G401.6 (cell line): ENCODE results near the gene SAFB.
"Not testable (repeated sequence)": the region's sequence is repeated elsewhere in the genome, so short reads cannot be mapped to it uniquely, and the experiment has no call there.

Experiments
- FAIRE-seq: peaks from 2 replicates; lab custom pipeline; 2012; peaks lifted over from hg19 to GRCh38; lab: Jason Lieb, UNC

Gene SAFB

DNA sequence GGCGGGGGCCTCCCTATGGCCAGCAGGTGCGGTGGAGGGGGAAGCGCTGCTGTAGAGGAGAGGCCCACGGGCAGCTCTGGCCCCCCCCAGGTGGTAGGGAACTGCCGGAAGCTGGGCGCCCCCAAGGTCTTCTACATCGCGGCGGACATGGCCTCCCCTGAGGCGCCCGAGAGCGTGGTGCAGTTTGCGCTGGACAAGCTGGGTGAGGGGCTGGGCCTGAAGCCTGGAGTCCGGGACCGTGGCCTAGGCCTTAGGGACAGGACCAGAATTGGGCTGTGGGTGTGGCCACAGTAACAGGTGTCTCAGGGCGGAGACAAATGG lies 63.4 kb downstream of the SAFB start:
- no peak for FAIRE-seq

DNA sequence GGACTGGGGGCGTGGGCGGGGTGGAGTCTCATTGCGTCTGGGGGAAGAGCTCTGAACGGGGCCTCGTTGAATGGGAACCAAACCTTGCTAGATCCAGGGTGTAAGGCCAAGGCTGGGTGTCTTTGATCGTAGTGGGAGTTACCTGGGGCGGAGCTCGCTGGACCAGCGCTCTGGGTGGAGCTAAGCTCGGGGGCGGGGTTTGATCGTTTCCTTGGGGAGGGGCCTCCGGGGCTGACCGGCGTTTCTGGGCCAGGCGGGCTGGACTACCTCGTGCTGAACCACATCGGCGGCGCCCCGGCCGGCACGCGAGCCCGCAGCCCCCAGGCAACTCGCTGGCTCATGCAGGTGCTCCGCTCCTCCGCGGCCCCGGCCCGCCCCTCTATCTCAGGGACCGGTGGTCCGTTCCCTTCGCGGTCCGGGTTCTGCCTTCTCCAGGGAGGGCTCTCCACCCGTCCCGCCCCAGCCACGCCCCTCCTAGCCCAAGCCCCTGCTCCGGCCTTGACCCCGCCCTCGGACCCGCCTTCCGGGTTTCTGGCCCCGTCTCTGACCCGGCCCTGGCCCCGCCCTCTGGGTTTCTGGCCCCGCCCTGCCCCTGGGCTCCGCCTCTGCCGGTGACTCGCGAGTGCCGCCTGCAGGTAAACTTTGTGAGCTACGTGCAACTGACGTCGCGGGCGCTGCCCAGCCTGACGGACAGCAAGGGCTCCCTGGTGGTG lies 63.9 kb downstream of the SAFB start:
- FAIRE-seq, result peak; percentile 91

DNA sequence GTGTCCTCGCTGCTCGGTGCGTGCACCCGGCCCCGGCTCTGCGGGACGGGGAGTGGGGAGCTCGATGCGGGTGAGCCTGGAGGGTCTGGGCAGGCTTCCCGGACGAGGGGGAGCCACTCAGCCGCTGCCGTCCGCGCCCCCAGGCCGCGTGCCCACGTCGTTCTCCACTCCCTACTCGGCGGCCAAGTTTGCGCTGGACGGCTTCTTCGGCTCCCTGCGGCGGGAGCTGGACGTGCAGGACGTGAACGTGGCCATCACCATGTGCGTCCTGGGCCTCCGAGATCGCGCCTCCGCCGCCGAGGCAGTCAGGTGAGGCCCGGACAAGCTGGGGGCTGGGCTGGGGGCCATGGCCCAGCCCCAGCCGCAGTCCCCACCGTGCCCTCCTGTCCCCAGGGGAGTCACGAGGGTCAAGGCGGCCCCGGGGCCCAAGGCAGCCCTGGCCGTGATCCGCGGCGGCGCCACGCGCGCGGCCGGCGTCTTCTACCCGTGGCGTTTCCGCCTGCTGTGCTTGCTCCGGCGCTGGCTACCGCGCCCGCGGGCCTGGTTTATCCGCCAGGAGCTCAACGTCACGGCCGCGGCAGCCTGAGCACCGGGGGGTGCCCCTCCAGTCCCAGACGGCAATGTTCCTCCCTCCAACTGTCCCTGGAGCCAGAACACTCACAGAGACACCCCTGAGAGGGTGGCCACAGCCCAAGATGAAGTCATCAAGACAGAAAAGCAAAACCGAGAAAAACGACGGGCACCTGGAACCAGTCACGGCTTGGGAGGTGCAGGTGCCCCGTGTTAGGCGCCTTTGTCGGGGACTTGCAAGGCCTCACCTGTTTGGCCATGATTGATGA lies 64.7 kb downstream of the SAFB start:
- FAIRE-seq, result no peak

DNA sequence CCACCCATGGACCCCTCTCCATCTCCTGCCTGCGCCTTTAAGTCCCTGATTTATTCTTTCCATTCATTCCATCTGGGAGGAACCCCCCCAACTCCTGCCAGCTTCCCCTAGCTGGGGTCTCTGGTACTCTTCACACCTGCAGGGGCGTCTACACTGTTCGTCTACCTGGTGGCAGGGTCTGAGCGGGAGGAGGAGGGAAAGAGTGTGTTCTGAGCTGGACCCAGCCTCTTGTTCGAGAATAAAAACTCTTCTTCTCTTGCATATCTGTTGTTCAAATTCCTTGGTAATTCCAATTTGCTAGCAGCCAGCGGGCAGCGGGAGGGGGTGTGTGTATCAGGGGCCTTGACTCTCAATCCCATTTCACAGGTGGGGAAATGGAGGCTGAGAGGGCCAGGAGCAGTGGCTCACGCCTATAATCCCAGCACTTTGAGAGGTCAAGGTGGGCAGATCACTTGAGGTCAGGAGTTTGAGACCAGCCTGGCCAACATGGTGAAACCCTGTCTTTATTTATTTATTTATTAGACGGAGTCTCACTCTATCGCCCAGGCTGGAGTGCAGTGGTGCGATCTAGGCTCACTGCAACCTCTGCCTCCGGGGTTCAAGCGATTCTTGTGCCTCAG lies 65.5 kb downstream of the SAFB start:
- FAIRE-seq, result not testable (repeated sequence)

DNA sequence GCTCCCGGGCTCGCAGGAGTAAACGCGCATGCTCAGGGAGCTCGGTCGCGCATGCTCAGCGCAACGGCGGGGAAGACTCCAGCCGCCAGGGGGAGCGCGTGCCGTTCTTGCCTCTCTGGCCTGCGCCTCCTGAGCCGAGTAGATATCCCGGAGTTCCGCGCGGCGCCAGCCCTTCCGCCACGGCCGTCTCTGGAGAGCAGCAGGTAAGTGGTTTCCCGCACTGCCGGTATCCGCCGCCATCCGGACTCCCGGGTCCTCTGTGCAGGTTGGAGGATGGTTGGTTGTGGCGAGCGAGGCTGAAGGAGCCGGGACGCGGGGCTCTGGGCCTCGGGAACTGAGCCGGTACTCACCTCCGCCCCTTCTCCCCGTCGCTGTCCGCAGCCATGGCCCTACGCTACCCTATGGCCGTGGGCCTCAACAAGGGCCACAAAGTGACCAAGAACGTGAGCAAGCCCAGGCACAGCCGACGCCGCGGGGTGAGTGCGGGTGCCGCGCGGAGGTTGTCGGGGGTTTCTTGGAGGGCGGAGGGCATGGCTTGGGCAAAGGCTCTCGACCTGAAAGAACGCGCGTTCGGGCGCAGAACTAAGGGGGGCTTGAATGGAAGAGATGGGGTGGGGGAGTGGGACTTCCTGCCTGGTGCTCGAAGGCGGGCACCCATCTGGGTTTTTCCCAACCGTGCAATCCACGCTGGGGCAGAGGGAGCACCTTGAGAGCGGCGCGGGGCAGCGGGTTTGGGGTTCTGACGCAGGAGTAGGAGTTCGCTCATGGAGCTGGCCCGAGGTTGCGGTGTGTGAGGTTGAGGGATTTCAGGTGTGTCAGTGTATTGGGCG lies 67.5 kb downstream of the SAFB start, which contains the start of gene RPL36:
Gene RPL36, plus strand, starts transcription at position 171 of the 830 bp plus-strand sequence. Its CDS starts 213 bp downstream, at position 384.
- peak; percentile 65 for FAIRE-seq

- no peak for FAIRE-seq
Observed at GRCh38 chr19:5690955-5691821, 68.3 kb downstream of the SAFB start.

GRCh38 chr19:5691822-5692722 lies 69.2 kb downstream of the SAFB start:
- no peak for FAIRE-seq

DNA sequence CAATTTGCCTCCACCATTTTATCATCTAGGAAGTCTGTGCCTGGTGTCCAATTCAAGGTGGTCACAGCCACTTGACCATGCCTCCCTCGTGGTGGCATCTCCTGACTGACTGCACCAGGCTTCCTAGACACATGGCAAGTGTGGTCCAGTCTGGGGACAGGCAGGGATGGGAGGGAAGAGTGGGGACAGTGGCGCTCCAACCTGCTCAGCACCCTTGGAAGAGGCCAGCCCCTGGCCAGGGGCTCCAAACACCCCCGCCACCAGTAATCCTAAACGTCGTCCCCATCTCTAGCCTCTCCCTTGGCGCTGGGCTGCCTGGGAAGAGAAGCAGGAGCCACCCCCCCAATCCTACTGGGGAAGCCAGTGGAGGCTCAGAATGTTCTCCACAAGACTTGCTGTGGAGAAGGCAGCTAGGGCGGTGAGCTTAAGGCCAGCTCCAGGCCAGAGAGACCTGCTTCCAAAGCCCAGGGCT lies 69.9 kb downstream of the SAFB start:
- peak; percentile 87 for FAIRE-seq

DNA sequence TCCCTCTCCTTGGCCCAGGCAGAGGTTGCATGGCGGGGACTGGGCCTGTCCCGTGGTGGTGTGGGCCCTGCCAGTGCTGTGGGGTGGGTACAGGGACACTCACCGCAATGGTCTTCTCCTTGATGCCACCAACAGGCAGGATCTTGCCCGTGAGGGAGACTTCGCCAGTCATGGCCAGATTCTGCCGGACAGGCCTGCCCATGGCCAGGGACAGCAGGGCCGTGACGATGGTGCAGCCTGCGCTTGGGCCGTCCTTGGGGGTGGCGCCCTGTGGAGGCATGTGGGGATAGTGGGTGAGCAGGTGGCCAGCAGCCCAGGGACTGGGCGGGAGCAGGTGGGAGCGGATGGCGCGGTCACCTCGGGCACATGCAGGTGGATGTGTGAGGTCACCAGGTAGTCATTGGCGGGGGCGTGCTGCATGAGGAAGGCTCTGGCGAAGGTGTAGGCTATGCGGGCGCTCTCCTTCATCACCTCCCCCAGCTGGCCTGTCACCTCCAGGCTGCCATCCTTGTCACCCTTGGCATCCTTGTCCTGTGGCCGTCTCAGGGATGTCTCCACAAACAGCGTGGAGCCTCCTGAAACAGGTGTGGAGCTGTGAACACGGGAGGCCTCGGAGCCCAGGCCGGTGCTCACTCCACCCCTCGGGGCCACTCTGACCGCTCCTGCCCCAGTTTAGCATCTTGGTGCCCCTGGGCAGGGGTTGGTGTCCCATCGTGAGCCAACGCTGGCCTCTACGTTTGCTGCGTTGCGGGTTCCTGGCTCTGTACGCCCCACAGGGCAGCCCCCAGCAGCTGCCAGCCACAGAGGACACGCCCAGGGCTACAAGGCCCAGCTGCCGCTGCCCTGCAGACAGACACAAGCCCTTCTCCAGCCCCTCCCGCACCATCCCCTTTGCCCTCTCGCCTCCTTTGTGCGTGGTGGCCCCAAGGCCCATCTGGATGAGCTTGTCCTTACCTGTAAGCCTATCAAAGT lies 70.6 kb downstream of the SAFB start:
- FAIRE-seq, result no peak

GRCh38 chr19:5694167-5694955 lies 71.5 kb downstream of the SAFB start:
- no peak for FAIRE-seq

DNA sequence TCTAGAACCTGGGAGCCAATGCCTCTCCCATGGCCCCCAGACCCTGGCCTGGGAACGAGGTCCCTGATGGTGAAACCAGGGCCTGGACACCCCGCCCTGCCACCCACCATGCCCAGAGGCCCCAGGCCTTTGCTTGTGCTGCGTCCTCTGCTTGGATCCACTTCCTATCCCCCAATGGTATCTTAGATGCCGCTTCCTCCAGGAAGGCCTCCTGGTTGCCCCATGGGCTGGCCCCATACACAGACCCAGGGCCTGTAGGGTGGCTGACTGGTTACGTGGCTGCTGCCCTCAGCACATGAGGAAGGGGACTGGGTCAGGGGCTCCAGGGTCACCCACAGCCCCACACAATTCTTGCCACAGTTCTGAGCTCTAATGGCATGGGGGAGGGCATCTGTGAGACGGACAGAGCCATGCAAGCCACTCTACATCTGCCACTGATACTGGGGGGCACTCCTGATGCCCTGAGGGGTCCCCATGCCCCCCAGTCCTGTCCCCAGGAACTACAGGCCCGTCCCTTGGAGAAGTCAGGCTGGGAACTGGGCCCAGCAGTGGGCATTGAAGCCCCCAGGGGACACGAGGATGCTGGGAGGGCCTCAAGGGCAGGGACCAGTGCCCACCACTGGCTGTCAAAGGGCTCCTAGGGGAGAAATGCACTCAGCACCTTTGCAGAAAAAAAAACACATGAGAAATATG lies 72.2 kb downstream of the SAFB start:
- FAIRE-seq, result no peak

- no peak for FAIRE-seq
Observed at GRCh38 chr19:5695649-5696195, 72.8 kb downstream of the SAFB start.

DNA sequence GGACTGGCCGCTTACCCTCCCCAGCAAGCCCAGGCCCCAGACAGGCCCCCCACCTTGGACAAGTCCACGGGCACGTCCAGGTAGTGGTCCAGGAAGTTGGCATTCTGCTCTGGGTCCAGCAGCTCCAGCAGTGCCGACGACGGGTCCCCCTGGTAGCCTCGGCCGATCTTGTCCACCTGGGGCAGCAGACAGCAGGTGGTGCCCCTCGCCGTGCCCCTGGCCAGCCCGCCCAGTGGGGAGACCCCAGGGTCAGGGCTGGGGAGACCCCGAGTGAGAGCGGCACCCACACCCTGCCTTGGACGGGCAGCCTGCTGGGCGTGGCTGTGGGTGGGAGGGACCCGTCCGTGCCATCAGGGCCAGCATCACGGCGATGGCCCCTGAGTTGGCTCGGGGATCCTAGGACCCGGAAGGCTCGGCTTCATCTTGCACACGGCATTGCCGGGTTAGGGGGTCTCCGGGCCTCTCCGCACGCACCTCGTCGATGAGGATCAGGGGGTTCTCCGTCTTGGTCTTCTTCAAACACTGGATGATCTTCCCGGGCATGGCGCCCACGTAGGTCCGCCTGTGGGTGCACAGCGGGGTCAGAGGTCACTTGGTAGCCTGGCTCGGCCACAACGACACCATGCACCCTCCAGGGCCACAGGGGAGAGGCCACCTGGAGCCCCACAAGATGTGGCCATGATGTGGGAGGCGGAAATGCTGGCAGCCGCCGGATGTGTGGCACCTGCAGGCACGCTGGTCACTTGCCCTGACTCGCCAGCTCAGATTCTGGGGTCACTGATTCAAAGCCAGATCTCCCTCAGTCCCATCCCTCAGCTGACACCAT lies 73.5 kb downstream of the SAFB start:
- no peak for FAIRE-seq

DNA sequence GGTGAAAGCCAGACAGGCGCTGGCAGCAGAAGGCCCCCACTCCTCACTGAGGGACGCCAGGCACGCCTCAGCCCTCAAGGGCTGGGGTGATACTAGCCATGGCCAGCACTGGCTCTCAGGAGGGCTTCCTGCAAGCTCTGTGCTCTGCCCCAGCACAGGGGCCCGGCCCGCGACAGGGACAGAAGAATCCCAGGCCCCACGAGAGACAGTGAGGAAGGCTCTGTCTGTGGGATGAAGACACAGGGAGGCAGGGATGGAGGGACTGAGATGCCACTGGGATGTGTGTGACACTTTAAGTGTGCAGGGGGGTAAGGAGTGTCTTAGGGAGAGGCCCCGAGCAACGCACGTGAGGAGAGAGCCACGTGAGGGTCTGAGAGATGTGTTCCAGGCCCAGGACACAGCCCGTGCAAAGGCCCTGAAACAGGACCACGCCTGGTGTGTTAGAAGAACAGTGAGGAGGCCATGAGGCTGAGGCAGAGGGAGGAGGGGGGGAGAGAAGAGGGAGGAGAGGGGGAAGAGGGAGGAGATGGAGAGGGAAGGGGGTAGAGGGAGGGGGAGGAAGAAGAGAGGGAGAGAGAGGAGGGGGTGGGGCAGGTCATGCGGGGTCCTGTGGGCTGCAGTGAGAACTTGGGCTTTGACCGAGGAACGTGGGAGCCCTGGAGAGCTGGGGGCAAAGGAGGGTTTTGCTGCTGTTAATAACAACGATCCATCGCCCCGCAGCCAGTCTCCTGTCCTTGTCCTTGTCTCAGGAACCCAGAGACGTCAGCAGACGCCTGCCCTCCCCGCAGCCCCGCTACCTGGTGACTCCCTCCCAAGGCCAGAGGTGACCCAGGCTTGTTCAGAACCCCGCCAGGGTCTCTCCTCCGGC lies 74.4 kb downstream of the SAFB start:
- FAIRE-seq, result no peak
